Mucosa of rectum (tissue), 2 donors: ENCODE results near the gene XPO1.
"Not testable (repeated sequence)": the region's sequence is repeated elsewhere in the genome, so short reads cannot be mapped to it uniquely, and the experiment has no call there.

Experiments
- H3K27ac ChIP-seq, 2 donors: one replicate each; pipeline ENCODE4 v1.7.0; 2013; ENCODE audit warnings: inconsistent platforms in 2 of 2, low read depth in 2 of 2, low read length in 2 of 2
- H3K27me3 ChIP-seq, 2 donors: one replicate each; pipeline ENCODE4 v1.7.0; 2013; ENCODE audit warnings: low read length in 2 of 2; ENCODE audit not compliant: control insufficient read depth in 2 of 2, insufficient read depth in 2 of 2
- H3K36me3 ChIP-seq, 2 donors: one replicate each; pipeline ENCODE4 v1.7.0; 2013; ENCODE audit warnings: low read length in 2 of 2; ENCODE audit not compliant: control insufficient read depth in 2 of 2, insufficient read depth in 2 of 2
- H3K4me1 ChIP-seq, 2 donors: one replicate each; pipeline ENCODE4 v1.7.0; 2013; ENCODE audit warnings: low read length in 2 of 2, mild to moderate bottlenecking in 1 of 2; ENCODE audit not compliant: control insufficient read depth in 2 of 2, insufficient read depth in 2 of 2
- H3K4me3 ChIP-seq, 2 donors: one replicate each; pipeline ENCODE4 v1.7.0; 2013; ENCODE audit warnings: low read length in 2 of 2
- H3K9ac ChIP-seq, 2 donors: one replicate each; pipeline ENCODE4 v1.7.0; 2013; ENCODE audit warnings: low read length in 2 of 2, low read depth in 1 of 2, mild to moderate bottlenecking in 1 of 2
- H3K9me3 ChIP-seq, 2 donors: one replicate each; pipeline ENCODE4 v1.7.0; 2013; ENCODE audit warnings: low read length in 2 of 2; ENCODE audit not compliant: control insufficient read depth in 2 of 2
- donor health status: healthy.
- donor health status: Normal muscosa, but diverticular disease.

XPO1 gene

GRCh38 chr2:61454972-61455371 is 83.2 kb downstream of the XPO1 start:
- H3K27me3 ChIP-seq, H3K4me3 ChIP-seq: not testable (repeated sequence)

GRCh38 chr2:61454383-61454782 is 83.8 kb downstream of the XPO1 start:
- no peaks in the 10 kb centered on the region for H3K9me3 ChIP-seq
- H3K4me1 ChIP-seq = peaks cover 0 to 4% of the 10 kb centered on the region in 2 donors

More at GRCh38 chr2:61454972-61455371, 83.2 kb downstream of the XPO1 start:
- not testable (repeated sequence) for H3K27ac ChIP-seq, H3K36me3 ChIP-seq, H3K9me3 ChIP-seq, H3K4me1 ChIP-seq, H3K9ac ChIP-seq

GRCh38 chr2:61452392-61452791 is 85.8 kb downstream of the XPO1 start:
- Histone ChIP-seq H3K4me3 (no peak overlapping the region), H3K4me1 (peaks cover 0 to 4% of the 10 kb centered on the region in 2 donors), H3K27me3 (no peaks in the 10 kb centered on the region), H3K9ac (no peak overlapping the region), H3K27ac (no peak overlapping the region), H3K9me3 (no peaks in the 10 kb centered on the region), H3K36me3 (no peaks in the 10 kb centered on the region)

More at GRCh38 chr2:61454383-61454782, 83.8 kb downstream of the XPO1 start:
- H3K4me3 ChIP-seq = no peak overlapping the region
- no peak overlapping the region for H3K9ac ChIP-seq
- H3K27me3 ChIP-seq = no peaks in the 10 kb centered on the region
- H3K27ac ChIP-seq = no peak overlapping the region
- H3K36me3 ChIP-seq = no peaks in the 10 kb centered on the region

DNA sequence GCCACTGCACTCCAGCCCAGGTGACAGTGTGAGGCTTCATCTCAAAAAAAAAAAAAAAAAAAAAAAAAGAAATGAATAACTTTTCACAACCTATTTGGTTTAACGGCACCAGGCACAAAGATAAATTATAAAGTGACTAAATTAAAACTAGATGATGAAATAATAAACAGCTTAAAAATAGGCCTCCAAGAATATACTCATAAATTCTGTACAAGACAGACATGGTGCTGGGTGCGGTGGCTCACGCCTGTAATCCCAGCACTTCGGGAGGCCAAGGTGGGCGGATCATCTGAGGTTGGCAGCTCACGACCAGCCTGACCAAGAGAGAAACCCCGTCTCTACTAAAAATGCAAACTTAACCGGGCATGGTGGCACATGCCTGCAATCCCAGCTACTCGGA is 87.0 kb downstream of the XPO1 start:
- no peak overlapping the region for H3K4me3 ChIP-seq
- H3K4me1 ChIP-seq = peaks cover 0 to 4% of the 10 kb centered on the region in 2 donors
- no peak overlapping the region for H3K9ac ChIP-seq
- H3K36me3 ChIP-seq = no peaks in the 10 kb centered on the region
- no peaks in the 10 kb centered on the region for H3K27me3 ChIP-seq
- H3K9me3 ChIP-seq = no peaks in the 10 kb centered on the region
- no peak overlapping the region for H3K27ac ChIP-seq

- Histone ChIP-seq H3K36me3 (no peaks in the 10 kb centered on the region), H3K4me3 (no peak overlapping the region), H3K9me3 (no peaks in the 10 kb centered on the region), H3K27me3 (no peaks in the 10 kb centered on the region), H3K9ac (no peak overlapping the region), H3K27ac (no peak overlapping the region), H3K4me1 (no peaks in the 10 kb centered on the region)
Measured at GRCh38 chr2:61450144-61450543, 88.0 kb downstream of the XPO1 start.

DNA sequence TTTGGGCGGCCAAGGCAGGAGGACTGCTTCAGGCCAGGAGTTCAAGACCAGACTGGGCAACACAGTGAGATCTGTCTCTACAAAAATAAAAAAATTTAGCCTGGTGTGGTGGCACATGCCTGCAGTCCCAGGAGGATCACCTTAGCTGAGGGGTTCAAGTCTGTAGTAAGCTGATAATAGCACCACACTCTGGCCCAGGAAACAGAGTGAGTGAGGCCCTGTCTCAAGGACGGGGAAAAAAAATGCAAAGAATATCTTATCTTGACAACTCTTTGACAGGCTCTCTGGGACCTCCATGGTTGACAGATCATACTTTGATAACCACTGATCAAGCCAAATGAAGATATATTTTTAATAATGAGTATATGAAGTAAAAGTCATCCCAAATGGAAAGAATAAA is 89.9 kb downstream of the XPO1 start:
- Histone ChIP-seq H3K27me3 (no peaks in the 10 kb centered on the region), H3K9ac (no peak overlapping the region), H3K27ac (no peak overlapping the region), H3K4me1 (peaks cover 0 to 7% of the 10 kb centered on the region in 2 donors), H3K4me3 (no peak overlapping the region), H3K36me3 (no peaks in the 10 kb centered on the region), H3K9me3 (no peaks in the 10 kb centered on the region)

DNA sequence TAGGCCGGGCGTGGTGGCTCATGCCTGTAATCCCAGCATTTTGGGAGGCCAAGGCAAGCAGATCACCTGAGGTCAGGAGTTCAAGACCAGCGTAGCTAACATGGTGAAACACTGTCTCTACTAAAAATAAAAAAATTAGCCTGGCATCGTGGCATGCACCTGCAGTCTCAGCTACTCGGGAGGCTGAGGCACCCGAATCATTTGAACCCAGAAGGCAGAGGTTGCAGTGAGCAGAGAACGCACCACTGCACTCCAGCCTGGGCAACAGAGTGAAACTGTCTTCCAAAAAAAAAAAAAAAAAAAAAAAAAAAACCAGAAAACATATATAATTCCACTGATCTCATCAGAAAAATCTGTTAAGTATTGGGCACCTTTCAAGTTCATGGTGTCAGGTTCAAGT is 91.2 kb downstream of the XPO1 start:
- not testable (repeated sequence) for H3K4me3 ChIP-seq, H3K4me1 ChIP-seq, H3K9ac ChIP-seq, H3K27ac ChIP-seq, H3K9me3 ChIP-seq, H3K27me3 ChIP-seq, H3K36me3 ChIP-seq

- Histone ChIP-seq H3K36me3 (no peaks in the 10 kb centered on the region), H3K9me3 (no peaks in the 10 kb centered on the region), H3K9ac (no peak overlapping the region), H3K27ac (no peak overlapping the region), H3K4me3 (no peak overlapping the region), H3K27me3 (no peaks in the 10 kb centered on the region), H3K4me1 (peaks cover 8 to 10% of the 10 kb centered on the region in 2 donors)
Measured at GRCh38 chr2:61443342-61444041, 94.7 kb downstream of the XPO1 start.

GRCh38 chr2:61439241-61440002 is 98.7 kb downstream of the XPO1 start:
- Histone ChIP-seq H3K27ac (no peak overlapping the region), H3K9ac (no peak overlapping the region), H3K4me3 (no peak overlapping the region), H3K27me3 (no peaks in the 10 kb centered on the region), H3K9me3 (no peaks in the 10 kb centered on the region), H3K36me3 (no peaks in the 10 kb centered on the region), H3K4me1 (peaks cover 14 to 26% of the 10 kb centered on the region in 2 donors)

DNA sequence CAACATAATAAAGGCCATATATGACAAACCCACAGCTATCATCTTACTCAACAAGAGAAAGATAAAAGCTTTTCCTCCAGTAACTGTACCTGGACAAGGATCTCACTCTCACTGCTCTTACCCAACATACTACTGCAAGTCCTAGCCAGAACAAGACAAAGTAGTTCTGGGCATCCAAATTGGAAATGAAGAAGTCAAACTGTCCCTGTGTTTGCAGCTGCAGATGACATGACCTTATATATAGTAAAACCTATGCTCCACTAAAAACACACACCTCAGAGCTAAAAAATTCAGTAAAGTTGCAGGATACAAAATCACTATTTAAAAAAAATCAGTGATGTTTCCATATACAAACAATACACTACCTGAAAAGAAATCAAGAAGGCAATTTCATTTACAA is 99.5 kb downstream of the XPO1 start:
- no peak overlapping the region for H3K27ac ChIP-seq
- no peak overlapping the region for H3K9ac ChIP-seq
- no peak overlapping the region for H3K4me3 ChIP-seq
- peaks cover 22 to 29% of the 10 kb centered on the region in 2 donors for H3K4me1 ChIP-seq
- H3K9me3 ChIP-seq = no peaks in the 10 kb centered on the region
- no peaks in the 10 kb centered on the region for H3K36me3 ChIP-seq
- no peaks in the 10 kb centered on the region for H3K27me3 ChIP-seq
